ENCODE measurements around the gene VOPP1.
"Not testable (repeated sequence)": the region's sequence is repeated elsewhere in the genome, so short reads cannot be mapped to it uniquely, and the experiment has no call there.

Gene VOPP1

DNA sequence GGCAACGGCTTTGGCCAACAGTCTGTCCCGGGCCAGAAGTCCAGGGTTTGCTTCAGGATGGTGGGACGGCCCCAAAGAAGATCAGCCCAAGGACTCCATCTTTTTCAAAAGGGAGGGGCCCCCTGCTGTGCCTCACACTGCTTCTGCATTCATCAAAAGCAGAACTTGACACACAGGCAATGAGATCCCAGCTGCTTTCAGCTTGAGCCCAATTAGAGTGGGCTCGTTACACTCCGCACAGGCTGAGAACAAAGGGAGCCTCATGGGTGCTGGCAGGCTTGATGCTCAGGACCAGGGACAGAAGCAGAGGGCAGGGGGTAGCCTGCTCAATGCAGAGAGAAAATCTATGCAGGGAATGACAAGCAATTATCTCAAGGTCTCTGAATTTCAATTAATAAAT, 45.5 kb downstream of the VOPP1 start:
- FAIRE-seq: no peak

DNA sequence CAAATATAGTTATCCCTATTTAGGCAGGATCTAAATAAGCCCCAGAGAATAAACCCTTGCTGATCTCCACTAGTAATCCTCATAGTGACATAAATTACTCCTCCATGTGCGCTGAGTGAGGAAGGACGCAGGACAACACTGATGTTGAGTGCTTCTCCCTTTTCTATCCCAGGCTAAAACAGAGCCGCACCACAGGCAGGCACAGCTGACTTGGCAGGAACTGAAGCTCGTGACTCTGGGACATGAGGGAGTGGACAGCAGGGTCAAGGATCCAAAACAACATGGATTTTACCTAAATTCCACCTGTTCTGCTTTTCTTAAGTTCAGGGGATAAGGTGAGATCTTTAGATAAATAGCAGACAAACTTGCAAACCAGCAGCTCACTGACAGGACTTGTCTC, 46.0 kb downstream of the VOPP1 start:
- no peak for FAIRE-seq

DNA sequence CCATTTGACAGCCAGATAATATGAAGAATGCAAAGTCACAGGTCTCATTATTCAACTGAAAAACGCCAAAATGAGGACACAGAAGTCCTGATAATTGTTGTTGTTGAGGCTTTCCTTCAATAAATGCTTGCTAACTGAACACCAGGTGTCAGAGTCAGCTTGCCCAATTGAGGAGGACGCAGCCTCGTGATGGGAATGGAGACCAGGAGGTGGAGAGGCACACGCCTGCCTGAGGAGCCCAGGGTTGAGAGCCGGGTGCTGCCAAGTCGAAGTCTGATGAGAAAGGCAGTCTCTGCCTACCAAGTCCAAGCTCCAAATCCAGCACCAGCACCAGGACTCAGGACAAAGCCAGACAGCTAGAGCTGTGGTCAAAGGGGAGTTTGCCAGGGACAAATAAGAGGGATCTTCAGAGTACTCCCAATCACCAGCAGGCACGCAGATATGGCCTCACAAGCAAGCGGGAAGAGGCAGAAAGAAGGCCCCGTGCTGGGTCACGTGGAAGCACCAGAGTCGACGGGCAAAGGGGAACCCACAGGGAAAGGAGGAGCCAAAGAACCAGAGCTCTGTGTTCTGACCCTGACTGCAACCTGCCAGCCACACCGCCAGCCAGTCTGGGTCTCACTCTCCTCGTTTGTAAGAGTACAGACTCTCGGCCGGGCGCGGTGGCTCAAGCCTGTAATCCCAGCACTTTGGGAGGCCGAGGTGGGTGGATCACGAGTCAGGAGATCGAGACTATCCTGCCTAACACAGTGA, 47.6 kb downstream of the VOPP1 start:
- no peak for FAIRE-seq

DNA sequence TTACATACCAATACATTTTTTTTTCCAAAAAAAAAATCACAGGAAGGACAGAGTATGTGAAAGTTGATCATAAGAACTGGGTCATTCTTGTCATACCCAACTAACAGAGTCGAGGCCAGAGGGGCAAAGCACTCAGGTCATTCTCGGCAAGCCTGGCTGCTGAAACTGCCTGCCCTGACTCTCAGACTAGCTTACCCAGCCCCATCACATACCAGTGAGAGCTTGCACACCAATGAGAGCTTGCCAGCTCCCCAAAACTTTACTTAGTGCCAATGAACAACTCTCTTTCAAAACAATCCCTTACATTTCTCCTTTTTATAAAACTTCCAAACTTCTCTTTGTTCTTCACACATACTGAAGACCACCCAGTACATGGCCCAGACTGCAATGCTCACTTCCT, 48.9 kb downstream of the VOPP1 start:
- no peak for FAIRE-seq

DNA sequence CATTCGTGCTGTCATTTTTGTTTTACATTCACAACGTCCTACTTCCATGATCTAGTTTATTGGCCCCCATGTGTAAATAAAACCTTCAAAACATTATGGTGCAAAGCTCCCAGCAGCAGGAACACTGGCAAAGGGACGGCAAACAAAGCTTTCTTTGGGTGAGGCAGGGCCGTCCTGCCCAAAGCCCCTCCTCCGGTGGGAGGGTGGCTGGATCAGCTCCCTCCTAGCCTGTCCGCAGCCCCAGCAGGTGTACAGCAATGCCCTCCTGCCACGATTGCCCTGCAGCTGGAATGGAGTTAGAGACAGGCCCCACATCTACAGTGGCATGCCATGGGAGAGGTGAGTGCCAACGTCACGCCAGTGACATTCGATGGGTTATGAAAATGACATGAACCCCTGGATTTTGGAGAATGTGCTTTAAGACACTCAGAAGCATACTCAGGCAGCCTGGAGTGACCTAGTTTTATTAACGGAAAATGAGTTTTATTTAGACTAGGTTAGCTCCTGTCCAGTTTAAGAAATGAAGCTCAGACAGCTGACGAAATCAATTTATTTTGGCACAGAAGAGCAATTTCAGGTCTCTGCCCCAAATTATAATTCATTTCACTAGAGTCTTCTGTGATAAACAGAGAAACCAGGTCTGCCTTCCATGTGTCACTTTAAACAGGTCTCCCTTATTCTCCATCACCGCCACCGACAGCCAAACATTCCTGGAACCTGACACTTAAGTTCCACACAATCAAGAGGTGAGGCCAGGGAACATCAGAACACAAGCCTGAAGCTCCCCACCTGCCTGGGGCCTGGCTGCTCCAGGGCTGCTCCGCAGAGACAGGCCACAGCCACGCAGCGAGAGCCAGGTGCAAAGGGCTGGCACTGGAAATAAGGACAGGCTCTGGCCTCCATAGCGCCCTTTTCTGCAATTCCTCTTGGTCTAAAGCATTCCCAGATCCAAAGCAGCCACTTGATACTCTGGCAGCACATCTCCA, 50.1 kb downstream of the VOPP1 start:
- no peak for FAIRE-seq

DNA sequence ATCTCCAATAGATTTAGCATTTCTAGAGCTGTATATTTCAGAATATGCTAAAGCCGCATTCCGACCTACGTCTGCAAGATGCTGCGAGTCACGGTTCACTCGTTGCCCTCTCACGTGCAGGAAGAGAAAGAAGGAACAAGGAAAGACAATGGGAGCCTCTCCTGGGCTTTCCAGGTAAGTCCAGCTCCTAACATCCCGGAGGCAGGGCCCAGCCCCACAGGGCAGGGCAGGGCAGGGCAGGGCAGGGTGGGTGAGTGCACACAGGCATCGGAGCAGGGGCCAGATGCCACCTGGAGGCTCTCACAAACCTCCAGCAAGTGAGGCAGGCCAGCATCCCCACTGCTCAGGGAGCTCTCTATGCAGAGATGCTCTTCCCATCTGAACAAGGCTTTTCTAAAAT, 50.8 kb downstream of the VOPP1 start:
- no peak for FAIRE-seq

DNA sequence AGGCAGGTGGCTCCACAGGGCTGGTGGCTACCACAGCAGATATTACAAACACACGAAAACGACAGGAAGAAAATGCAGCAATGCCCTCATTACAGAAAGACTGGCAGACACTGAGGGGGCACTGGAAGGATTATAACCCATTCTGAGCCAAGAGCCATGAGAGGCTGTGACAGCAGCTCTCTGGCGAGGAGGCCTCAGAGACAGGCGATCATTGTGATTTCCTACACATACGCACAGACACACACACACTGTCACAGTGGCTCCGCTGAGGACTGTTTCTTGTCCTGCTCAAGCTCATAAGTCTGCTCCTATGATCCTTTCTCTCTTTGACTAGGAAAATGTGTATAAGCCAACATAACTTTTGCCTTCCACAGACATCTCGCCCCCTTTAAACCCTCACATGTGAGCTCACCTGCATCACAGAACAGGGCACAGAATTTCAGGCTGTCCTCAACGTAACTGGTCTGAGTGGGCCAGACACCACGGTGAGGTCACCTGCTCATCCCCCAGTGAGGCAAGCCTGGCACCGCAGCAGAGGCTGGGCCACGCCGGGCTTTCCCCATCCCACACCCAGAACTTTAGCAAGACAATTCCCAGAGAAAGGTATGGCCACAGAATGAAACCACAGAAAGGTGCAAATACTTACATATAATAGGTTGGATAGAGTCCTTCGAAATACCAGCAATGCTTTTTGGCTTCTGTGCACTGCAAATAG, 51.7 kb downstream of the VOPP1 start:
- no peak for FAIRE-seq

DNA sequence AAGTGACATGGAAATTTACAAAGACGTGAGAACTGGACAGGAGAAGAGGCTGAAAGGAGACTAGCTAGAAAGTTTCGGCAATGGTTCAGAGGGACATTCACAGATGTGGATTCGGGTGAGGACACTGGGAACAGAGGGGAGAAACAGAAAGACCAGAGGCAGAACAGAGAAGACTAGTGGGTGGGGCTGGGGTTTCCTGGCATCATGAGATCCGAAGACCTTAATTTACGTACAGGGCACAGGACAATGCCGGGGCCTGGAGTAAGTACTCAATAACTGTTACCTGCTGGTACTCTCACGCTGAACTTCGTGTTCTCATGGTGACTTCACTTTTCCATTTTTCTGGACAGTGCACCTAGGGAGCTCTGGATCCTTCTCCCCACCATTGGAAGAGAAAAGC, 53.5 kb downstream of the VOPP1 start:
- no peak for FAIRE-seq

DNA sequence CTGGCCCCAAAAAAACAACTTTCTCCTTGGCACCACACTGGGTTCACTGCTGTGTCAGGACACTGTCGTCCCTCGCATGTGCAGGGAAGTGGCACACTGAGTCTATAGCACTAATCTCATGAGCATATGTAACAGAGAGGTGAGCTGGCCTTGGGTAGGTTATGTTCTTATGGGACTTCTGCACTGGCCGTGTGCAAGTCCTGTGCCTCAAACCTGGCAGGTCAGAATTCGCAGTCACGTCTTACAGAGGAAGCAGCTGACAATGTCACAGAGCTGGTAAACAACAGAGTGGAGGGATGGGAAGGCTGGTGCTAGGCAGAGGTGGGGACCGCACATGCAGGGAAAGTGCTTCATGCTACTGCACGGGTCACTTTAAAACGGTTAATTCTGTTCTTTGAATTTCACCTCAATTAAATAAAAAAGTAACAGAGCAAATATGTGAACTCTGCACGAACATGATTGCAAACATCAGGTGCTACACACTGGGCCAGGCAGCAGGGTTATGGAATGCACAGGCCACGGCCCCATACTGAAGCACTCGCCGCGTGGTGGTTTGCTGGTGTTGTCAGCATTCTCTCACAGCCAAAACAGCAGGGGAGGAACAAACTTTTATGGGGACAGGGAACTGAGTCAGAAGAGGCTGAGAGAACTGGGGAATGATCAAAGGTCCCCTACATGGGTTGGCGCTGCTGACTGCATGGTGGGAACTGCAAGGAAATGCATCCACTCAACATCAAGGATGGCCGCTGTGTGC, 54.2 kb downstream of the VOPP1 start:
- no peak for FAIRE-seq

DNA sequence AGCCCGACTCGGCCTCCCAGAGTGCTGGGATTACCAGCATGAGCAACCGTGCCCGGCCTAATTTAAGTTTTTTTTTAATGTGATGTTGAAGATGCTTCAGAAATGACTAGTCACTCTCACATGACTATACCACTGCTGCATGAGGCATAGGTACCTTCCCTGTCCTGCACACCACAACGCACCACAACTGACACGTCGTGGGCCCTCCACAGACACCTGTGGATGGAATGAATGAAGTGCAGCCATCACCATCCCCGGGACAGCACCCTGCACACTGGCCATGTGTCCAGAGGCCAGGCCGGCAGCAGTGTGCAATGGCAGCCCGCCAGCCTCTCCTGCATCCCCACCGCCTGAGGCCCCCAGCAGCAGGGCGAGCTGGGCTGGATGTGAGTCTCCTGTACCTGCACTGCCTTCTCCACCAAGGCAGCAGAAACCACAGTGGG, 55.1 kb downstream of the VOPP1 start:
- FAIRE-seq: no peak

DNA sequence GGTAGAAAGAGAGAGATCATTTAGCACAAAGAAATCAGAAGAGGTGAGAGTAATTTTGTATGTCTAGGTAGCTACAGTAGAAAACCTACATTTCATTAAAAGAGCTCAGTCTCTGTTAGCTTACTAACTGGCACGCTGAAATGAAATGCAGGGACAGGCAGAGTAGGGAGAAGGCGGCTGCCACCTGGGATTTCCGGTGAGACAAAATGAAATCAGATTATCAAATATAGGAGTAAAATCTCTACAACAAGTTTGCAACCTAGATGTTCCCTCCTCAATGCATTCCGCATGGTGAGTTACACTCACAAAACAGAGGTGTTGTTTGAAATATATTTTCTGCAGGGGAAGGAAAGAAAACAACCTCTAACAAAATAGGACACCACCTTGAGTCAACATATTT, 55.9 kb downstream of the VOPP1 start:
- no peak for FAIRE-seq

DNA sequence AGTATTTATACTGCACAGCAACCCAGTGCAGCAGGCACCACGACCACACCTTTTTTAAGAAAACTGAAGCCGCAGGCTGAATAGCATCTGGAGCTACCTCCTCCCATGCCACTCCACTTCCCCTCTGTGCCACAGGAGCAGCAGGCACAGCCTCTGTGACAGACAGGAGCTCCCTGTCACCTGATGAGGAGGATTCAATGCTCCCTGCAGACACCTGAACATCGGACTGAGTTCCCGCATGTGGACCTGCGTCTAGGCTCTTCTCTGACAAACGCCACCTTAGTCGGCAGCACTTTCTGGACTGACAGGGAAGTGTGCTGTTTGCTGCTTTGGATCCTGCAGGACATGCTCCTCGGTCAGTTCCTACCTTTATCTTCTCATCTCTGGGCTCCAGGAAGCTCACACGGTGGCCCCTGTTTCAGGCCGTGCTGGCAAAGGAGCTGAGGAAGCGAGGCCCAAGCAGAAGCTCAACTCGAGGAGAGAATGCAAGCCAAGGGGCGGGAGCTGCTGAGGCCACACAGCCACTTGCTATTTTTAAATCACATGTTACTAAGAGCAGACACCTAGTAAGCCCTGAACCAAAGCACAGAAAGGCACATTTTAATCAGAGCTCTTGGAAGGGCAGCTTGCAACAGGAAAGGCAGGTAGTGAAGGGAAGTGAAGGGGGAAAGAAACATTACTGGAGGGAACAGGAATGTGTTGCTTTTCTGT, 56.6 kb downstream of the VOPP1 start:
- no peak for FAIRE-seq

DNA sequence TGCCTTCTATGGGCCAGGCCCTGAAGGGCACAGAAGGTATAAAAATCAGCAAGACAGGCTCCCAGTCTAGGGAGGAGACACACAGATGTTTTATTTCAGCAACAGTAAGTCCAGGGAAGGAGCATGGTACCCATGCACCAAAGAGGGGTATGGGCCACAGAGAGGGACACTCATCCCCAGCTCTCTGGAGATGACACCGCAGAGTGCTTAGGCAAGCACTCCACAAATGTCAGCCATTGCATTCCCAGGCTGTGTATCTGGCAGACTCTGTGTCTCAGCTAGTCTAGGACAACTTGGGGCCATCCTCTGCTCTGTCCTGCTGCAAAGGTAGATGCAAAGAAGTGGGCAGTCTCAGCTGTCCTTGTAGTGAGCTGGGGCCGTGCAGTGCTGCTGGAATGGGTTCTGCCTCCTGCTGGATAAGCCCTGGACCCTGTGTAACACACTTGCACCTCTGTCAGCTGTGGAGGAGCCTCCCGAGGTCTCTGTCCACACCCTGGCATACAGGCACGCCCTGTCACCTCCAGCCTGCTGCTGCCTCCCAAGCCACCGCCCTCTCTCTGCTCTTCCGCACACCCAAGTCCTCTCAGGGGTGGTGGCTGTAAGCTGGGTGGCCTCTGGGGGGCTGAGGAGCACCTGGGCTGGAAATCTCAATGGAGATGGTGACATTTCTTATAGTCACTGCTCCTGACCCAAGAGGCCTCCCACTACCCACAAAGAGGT, 57.6 kb downstream of the VOPP1 start:
- FAIRE-seq: no peak

DNA sequence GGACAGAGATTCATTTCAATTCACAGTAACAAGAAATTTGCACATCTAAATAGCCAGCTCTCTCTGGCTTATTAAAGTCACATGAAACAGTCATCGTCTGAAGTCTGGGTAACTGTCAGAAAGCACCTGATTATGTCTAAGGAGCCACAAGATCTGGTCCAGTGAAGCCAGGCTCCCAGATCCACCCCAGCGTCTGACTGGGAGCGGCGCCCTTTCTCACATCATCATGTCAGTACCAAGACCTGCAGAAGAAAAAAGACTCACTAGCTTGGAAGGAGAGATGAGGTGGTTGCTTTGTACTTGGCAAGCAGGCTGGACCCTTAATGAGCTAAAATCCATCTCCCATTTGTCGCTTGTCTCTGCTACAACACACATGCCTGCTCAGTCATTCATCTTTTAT, 58.4 kb downstream of the VOPP1 start:
- no peak for FAIRE-seq

DNA sequence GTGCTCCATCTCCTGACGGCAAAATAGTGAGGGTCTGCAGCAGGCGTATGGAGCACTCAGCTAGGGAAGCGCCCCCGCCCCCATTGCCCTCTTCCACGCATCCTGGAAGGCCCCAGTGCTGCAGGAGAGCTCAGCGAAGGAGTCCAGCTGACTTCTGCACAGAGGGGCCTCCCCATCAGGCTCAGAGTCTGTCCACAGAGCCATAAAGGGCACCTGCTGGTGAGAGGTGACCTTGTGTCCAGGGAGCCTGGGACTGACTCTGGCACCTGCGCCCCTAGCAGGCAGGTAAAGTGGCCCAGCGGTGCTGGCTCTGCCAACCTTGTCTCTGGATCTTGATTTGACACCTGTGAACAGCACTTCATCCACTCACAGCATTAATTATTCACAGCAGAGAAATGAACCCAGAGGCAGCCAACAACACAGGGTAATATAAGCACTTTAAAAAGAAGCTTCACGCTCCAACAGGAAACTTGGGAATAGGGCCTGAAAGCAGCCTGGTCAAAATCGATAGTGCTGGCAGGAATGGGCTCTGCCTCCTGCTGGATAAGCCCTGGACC, 59.6 kb downstream of the VOPP1 start:
- FAIRE-seq: no peak

DNA sequence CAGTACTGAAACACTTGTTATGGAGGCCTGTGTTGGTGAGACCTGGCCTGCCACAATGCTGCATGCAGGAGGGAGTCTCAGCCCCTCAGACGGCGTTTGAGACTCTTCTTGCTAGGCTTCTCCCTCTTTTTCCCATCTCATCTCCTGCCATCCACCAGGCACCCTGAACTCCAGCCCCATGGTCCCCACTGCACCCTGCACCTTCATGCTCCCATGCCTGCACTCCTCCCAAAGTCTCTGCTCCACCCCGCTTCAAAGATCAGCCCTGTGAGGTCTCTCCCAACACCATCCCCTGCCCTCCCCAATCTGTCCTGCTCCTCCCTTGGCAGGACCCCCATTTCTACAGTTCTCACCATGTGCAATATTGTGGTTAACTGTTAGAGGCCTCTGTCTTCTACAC, 61.7 kb downstream of the VOPP1 start:
- no peak for FAIRE-seq

DNA sequence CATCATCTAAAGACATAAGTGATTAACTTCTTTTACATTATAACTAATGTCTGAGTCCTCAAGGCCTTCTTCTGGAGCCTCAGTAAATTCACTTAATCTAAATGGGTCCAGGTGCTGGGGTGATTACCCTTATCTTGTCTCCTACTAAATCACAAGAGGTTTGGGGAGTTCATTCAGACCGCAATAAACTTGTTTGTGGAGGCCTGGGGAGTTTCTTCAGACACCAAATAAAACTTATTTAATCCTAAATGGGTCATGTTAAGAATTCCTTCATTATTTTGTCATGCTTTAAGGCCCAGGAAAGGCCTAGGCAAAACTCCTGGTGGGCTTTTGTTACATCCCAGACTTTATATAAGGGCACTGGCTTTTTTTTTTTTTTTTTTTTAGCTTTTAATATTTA, 62.1 kb downstream of the VOPP1 start:
- not testable (repeated sequence) for FAIRE-seq

DNA sequence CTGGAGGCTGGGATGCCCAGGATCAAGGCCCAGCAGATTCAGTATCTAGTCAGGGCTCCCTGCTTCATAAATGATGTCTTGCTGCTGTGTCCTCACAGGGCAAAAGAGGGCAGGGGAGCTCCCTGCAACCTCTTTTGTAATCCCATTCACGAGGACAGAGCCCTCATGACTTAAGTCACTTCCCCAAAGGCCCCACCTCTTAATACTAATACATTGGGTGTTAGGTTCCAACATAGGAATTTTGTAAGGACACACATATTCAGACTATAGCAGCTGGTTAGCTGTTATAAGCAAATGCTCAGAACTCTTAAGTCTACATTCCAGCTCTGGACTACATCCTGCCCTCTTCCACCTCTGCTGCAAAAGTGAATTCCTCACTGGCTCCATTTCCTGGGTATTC, 63.0 kb downstream of the VOPP1 start:
- FAIRE-seq: no peak

DNA sequence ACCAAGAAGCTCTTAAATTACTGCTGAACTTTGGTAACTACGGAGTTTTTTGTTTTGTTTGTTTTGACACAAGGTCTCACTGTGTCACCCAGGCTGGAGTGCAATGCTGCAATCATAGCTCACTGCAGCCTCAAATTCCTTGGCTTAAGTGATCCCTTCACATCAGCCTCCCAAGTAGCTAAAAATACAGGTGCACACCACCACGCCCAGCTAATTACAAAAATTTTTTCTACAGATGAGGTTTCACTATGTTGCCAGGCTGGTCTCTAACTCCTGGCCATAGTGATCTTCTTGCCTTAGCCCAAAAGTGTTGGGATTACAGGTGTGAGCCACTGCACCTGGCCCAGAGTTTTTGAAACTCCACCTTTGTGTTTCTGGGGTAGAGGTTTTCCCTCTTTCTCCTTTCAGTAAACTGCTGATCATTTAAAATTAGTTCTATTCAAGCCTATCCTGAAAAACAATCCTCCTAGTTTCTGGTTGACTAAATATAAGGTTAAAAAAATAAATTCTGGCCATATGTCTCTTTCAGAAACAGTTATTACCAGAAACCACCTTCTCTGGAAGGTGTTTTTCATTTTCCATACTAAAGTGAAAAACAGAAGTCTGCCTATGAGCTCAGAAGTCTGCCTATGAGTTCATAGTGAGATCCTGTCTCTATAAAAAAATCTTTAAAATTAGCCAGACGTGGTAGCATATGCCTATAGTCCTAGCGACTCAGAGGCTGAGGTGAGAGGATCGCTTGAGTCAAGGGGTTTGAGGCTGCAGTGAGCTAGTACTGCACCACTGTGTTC, 63.9 kb downstream of the VOPP1 start:
- FAIRE-seq: no peak

DNA sequence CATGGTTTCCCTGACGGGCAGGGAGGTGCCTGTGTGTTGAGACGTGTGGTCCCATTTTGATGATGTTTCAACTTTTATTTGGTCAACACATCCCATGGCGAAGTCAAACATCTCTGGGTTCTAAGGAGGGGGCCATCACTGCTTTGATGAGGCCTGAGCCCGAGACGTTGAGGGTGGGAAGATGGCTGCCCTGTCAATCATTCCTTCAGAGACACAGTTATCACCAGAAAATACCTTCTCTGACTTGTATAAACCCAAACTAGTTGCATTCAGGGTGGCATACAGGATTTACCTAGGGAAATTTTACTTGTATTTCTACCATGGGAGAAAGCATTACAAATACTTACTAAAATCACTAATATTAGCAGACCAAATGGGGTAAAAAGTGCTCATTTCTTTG, 64.6 kb downstream of the VOPP1 start:
- no peak for FAIRE-seq
